GM08714 (cell line): ENCODE data around the gene DUSP7.

Source experiments
- H3K4me3 ChIP-seq: fragments of 200-500 bp; sonication (Bioruptor generic); 2 replicates; pipeline ENCODE4 v1.5.1; 2014; ENCODE audit warnings: mild to moderate bottlenecking, low read length, inconsistent platforms
- ZNF274 ChIP-seq: IDR thresholded peaks from 2 replicates; pipeline ENCODE4 v1.6.1; 2012; ENCODE audit warnings: mild to moderate bottlenecking, low read depth, low read length

Gene DUSP7

DNA sequence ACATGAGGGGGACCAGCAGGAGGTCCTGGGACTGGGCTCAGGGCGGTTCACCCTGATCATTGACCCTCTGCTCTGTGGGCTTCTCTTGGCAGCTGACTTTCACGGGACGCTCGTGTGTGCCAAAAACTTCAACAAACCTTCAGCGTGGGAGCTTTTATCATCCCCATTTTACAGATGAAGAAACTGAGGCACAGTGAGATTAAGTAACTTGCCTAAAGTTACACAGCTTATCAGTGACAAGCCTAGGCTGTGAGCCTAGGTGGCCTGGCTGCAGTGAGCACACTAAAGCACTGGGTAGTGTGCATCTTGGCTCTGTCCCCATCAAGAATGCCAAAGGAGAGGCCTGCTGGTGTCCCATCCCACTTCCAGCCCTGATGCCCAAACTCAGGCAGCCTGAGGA, 23.6 kb upstream of the DUSP7 start:
- no peak for TF ChIP-seq ZNF274
- H3K4me3 ChIP-seq: no peak overlapping the region

DNA sequence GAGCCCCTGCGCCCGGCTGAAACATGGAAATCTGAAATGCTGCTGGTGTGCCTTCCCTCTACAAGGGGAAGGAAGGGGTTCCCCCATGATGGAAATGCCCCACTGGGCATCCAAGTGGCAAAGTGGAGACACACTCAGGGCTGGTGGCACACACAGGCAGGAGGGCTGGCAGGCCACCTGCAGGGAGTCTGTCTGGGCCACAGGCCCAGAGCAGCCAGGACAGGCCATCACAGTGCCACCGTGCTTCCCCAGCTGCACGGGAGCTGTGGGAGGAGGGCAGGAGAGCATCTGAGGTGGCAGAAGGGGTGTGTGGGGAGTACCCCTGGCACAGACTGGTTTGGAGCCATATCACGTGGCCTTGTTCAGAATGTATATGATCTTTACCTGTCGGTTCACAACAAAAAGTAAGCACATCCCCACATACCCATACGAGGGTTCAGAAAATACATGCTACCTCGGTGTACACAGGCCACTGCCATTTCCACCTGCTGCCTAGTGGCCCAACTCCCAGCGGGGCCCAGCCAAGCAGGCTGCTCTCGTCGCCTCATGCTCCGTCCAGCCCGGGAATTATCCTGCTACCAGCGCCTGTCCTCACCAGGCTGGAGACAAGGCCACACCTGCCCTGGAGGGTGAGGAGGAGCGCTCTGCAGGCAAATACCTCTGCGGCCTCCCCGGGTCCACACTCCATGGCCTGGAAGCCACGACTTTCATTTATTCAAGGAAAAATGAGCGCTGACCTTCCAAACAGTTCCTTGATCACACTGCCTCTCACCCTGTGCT, 22.6 kb upstream of the DUSP7 start:
- H3K4me3 ChIP-seq: no peak overlapping the region
- no peak for TF ChIP-seq ZNF274

DNA sequence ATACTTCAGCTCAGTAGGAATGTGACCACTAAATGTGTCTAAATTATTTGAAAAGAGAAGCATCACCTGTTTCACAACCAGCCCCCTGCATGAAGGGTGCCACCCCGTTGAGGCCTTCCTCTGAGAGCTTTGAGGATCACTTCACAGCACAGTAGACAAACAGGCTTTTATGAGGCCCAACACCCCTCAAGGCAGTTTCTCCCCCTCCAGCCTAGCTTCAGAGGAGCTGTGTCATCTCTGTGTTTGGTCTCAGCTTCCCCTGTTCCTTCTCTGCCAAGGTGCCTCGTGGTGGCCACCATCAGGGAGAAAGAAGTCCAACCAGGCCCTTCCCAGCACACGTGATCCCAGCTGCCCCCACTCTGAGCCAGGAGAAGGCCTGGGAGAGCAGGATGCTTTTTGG, 21.6 kb upstream of the DUSP7 start:
- H3K4me3 ChIP-seq: no peak overlapping the region
- TF ChIP-seq ZNF274: no peak

DNA sequence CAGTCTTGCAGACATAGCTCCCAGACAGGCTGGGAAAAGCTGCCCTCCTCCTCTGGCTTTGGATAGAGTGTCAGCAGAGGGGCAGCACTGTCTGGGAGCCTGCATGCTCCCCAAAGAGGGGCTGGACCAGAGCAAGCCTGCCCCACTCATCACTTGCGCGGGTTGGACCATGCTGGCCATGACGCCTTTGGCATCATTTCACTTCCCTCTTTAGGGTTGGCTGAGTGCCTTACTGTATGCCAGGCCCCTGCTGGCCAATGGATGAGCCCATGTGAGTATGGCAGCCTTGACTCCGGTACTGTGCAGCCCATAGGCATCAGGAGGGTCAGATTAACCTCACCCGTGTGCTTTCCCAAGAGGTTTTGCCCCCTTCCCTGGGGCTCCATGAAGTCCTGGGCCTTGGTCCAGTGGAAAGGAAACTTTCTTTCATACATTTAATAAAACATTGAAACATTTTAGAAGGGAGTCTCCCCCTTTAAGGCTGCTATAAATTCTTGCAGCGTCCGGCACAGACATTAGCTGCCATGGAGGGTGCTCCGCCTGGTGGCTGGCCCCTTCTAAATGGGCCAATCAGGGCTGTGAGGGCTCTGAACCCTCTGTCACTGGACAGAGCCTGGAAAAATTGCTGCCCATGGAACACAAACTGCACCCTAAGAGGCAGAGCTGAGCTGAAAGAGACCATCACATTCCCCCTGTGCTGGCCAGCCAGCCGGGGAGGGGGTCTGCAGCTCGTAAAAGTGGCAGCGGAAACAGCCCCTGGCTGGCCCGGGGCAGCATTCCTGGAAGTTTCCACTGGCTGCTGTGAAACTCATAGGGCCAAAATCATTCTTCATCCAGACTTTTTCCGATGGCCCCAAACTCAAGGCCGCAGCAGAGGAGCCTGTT, 20.8 kb upstream of the DUSP7 start:
- no peak for TF ChIP-seq ZNF274
- no peak overlapping the region for H3K4me3 ChIP-seq

DNA sequence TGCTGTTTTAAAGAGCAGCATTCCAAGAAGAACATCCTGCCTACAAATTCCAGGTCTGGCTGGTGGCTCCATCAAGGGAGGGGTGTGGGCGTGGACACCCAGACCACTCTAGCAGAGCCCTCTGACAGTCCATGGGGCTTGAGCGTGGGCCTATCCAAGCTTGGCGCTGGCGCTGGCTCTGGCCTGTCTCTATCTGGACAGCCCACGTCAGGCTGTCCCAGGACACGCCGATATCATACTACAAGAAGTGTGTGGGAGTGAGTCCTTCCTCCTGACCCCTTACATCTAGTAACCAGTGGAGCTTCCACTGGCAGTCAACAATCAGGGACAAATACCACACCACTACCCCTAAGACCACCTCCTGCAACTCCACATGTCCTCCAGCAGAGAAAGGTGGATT, 17.1 kb upstream of the DUSP7 start:
- no peak overlapping the region for H3K4me3 ChIP-seq
- no peak for TF ChIP-seq ZNF274

DNA sequence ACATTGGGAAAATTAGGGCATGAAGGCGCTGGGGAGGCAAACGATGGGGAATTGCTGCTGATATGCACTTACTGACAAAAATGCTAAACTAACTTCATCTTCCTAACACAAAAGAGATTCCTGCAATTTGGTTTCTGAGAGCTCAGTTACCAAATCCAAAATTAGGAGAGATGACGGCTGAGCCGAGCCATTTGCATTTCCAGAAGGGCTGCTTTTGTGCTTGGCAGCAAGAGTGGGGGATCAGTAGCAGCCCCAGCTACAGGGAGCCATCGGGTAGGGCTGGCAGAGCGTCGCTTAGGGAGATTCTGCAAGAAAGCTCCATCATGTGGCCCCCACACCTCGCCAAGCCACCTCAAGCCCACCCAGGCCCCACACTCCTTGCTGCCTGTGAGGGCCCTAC, 16.1 kb upstream of the DUSP7 start:
- no peak for TF ChIP-seq ZNF274

DNA sequence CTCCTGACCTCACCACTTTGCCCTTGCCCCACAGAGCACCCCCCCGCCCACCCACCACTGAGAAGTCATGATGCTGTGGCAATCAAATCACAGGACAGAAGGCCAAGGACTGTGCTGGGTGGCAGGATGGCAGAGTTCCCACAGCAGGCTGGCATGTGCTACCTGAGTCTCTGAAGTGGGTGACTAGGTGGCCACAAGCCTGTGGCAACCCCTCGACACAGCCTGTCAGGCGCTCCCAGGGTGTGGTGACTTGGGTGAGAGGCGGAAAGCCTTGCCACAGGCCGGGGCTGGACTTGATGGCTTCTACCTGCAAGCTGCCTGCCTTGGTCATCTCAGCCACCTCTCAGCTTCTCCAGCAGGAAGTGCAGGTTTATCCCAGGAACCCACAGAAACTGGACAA, 15.6 kb upstream of the DUSP7 start:
- no peak overlapping the region for H3K4me3 ChIP-seq
- no peak for TF ChIP-seq ZNF274

More for the DNA sequence above, 16.1 kb upstream of the DUSP7 start:
- no peak overlapping the region for H3K4me3 ChIP-seq

DNA sequence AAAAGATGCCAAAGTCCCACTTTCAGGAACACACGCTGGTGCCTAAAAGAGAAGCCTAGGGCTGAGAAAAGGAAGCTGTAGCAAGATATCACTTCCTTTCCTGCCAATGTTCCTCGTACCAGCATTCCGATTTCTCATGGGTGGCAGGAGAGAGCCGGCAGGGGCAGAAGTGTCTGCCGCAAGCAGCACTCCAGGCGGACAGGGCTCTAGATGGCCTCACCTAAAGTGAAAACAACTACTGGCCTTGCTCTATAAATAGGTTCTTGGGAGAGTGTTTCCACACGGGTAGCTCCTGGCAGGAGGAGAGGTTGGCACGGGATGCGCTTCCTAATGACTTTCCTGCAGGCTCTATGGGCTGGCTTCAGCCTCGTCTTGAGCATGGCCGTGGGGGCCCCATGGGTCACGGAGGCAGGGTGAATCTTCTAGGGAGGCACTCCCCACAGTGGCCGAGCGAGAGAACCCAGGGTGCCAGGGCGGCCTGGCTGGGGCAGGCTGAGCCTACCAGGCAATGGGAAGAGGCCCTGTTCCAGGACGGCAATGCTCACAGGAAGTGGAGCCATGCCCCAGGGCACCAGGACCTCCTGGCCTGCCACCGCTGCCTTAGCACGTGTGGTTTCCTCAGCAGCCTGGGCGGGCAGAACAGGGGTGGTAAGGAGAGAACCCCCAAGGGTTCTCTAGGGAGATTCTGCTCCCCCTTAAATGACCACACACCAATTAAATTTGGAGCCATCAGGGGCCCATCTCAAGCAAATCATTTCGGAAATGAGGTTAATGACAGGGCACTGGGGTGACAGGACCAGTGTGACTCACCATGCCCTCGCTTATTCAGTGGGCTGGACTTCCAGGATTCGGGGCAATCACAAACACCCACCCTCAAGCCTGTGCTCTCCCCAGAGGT, 14.6 kb upstream of the DUSP7 start:
- TF ChIP-seq ZNF274: no peak

DNA sequence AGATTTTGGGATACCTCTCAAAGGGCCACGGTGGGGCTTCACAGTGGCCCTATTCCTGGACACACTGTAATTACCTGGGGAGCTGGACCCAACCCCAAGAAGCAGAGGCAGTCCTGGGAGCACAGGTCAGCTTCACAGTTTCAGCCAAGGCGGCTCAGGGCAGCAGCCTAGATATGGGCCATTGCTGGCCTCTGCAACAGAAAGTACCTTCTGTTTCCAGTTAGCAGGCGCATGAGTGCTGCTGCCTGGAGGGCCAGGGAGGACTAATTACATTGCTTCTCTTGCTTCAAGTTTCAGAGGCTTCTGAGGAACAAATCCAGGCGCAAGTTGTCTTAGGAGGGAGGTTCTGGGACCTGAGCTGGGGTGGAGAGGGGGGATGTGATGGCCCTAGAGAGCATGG, 13.5 kb upstream of the DUSP7 start:
- no peak for TF ChIP-seq ZNF274
- no peak overlapping the region for H3K4me3 ChIP-seq

More for the DNA sequence above, 14.6 kb upstream of the DUSP7 start:
- H3K4me3 ChIP-seq: no peak overlapping the region

DNA sequence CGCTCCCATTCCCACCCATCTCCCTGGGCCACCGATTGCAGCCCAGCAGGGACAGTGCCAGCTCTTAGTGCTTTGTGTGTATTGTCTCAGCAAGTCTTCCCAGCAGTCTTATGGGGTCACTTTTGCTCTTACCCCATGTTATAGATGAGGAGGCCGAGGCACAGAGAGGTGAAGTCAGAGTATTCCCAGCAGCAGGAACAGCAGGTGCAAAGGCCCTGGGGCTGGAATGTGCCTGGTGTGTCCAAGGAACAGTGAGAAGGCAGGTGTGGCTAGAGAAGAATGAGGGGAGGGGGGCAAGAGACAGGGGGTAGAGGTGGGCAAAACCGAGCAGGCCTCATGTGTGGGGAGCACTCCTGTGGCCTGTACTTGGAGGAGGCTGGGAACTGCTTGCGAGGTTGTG, 12.8 kb upstream of the DUSP7 start:
- TF ChIP-seq ZNF274: no peak
- no peak overlapping the region for H3K4me3 ChIP-seq

DNA sequence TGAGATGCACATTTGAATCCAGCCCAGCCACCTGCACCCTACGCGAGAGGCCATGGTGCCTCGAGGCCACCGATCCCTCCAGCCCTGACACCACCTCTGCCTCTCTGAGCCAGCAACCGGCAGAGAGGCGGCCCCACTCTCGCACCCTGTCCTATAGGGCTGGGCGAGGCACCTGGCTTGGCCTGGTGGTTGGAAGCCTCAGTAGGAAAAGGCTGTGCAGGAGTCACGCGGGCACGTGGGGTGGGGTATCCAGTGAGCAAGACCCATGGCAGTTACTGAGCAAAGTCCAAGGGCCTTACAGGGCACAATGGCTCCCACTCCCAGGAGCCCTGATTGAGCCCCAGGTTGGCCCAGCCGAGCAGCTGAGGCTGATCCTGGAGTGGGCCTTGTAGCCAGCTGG, 12.4 kb upstream of the DUSP7 start:
- TF ChIP-seq ZNF274: no peak
- H3K4me3 ChIP-seq: no peak overlapping the region

DNA sequence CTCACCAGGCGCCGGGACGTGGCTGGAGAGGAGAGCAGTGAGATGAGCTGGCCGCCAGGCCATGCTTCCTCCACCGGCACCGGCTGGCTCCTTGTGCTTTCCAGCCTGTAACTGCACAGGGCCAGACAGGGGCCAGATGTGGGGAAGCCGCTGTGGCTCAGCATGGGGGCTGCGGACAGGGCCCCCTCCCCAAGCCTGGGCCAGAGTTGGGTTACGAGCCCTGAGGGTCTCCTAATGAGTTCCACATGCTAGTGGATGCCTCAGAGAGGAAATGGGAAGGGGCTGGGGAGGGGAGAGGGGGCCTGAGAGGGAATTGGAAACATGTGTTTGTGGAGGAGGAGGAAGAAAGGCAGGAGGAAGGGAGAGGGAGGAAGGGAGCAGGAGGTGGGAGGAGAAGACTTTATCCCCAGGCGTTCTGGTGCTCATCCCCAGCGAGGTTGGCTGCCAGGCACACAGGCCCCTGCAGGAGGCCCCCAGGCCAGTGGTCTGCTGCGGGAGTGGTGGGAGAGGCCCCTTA, 11.7 kb upstream of the DUSP7 start:
- no peak overlapping the region for H3K4me3 ChIP-seq
- TF ChIP-seq ZNF274: no peak

DNA sequence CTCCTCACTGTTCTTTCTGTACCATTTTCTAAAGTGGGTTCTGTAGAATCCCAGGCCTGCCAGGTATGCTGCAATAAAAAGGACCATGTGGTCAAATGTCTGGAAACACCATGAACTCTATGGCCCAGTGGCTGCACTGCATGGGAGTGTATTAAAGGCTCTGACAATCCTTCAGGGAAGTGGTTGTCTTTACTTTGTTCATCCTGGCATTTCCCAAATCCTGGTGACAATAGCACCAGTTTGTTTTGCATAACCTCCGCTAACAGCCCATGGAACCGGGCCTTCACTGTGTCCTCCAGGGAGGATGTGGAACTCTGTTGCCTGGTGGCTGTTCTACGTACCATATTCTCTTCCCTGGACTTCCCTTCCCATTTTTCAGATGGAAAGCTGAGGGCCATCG, 11.2 kb upstream of the DUSP7 start:
- H3K4me3 ChIP-seq: no peak overlapping the region
- no peak for TF ChIP-seq ZNF274

DNA sequence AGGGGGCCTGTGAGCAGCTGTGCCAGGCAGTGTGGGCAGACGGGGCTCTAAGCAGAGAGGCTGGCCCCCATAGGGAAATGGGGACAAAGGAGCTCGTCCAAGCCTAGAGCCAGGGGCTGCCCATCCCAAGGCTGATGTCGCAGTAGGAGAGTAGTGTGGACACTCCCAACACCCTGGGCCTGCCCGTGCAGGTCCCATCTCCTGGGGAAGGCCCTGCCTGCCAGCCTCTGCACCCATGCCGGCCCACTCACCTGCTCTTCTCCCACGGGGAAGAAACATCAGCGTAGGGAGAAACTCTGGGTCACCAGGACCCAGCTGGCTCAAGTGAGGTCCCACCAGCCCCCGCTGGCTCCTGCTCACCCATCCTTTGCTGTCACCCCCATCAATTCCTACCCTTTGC, 10.7 kb upstream of the DUSP7 start:
- no peak for TF ChIP-seq ZNF274
- H3K4me3 ChIP-seq: no peak overlapping the region

DNA sequence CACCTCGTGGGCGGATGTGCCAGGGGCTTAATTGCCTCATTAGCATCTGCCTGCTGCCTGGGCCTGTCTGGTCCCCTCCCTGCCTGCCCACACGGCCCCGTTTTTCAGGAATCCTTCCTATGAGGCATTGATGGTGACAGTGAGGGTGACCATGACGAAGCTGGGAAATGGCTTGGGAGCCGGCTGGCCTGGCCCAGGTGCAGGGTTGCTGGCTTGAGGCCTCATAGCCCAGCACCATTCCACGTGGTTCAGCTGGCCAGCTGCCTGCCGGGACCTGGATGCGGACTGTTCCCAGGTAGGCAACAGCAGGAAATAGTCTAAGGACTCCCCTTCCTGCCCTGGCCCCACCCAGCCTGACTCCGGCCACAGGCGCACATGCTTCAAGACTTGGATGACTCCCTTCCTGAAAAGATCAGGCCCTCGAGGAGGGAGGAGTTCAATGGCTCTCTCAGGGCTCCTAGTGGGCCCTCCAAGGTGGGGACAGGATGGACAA, 8.9 kb upstream of the DUSP7 start:
- no peak overlapping the region for H3K4me3 ChIP-seq
- no peak for TF ChIP-seq ZNF274
